Activated B cell treated with CpG ODN at 0.5 μM for 24 hours (primary cell): Measurements from ENCODE around the gene DIS3L2. TPM values are rescaled to one million over a fixed set of nuclear protein-coding genes. Genes with fewer than 3 reads are reported as not detected.

Experiments
- ATAC-seq: fragments of 200-7000 bp; cut with Tn5 transposase; one replicate; pipeline ENCODE4 v1.10.0; 2021; ENCODE audit warnings: low read depth, mild to moderate bottlenecking, moderate library complexity
- CTCF ChIA-PET: fragments of 350-600 bp; sonication (Branson Sonifier 250); formaldehyde crosslinking; loops from one replicate; lab custom pipeline; 2021; ENCODE audit warnings: antibody characterized with exemption; lab: Charles Lee
- POLR2A ChIA-PET: fragments of 350-600 bp; sonication (Branson Sonifier 250); formaldehyde crosslinking; loops from one replicate; lab custom pipeline; 2021; ENCODE audit warnings: antibody characterized with exemption; lab: Charles Lee
- DNase-seq: peaks from one replicate; pipeline ENCODE4 v3.0.0; 2022
- H3K27ac Mint-ChIP-seq: one replicate; pipeline ENCODE4 v1.8.0; 2020; ENCODE audit warnings: mixed read lengths
- H3K27me3 Mint-ChIP-seq: one replicate; pipeline ENCODE4 v1.8.0; 2021; ENCODE audit warnings: mixed read lengths
- H3K36me3 Mint-ChIP-seq: one replicate; pipeline ENCODE4 v1.8.0; 2021; ENCODE audit warnings: low read depth, mixed read lengths
- H3K4me1 Mint-ChIP-seq: one replicate; pipeline ENCODE4 v1.8.0; 2021; ENCODE audit warnings: mixed read lengths
- H3K4me3 Mint-ChIP-seq: one replicate; pipeline ENCODE4 v1.8.0; 2020; ENCODE audit warnings: mild to moderate bottlenecking, mixed read lengths
- H3K9me3 Mint-ChIP-seq: one replicate; pipeline ENCODE4 v1.8.0; 2020; ENCODE audit warnings: mixed read lengths
- intact Hi-C: fragments of 100-400 bp; cut with micrococcal nuclease; formaldehyde crosslinking; loops from one replicate; pipeline ENCODE4 v1.15.1; 2024
- total RNA-seq: library from RNA; stranded (reverse); gene quantifications from 2 replicates; pipeline ENCODE4 v1.2.3, GENCODE V29; 2022
- TF ChIP-seq, protein P1 (sequence below): fragments of 200-600 bp; IDR thresholded peaks from one replicate; pipeline ENCODE4 v1.8.0; 2022; ENCODE audit warnings: antibody characterized with exemption, mild to moderate bottlenecking

The DIS3L2 gene
- total RNA-seq, 1 donor from 2014 or later: 65.9 TPM

DNA sequence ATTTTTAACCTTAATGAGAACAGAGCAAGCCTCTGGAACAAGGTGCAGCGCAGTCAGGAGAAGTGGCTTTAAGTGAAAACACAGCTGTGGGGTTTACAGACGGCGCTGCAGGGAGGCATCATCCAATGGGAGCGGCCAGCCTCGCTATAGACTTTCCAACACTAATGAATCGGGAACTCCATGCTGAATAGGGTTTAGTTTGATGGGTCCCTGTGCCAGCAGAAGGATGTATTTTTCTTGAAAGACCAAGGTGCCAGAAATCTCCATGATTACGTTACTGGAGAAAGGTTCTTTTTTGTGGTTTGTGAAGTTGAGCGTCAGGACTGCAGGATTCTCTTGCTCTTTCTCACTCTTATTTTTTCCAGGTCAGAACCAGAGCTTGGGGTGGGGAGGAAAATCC lies 329.2 kb downstream of the DIS3L2 start:
- Mint-ChIP-seq H3K27me3 (no peaks in the 10 kb centered on the region), H3K36me3 (peaks cover 32% of the 10 kb centered on the region), H3K9me3 (no peaks in the 10 kb centered on the region), H3K4me1 (peaks cover 2% of the 10 kb centered on the region), H3K4me3 (no peak overlapping the region), H3K27ac (no peak overlapping the region)
- ATAC-seq (no peak), DNase-seq (no peak)
- TF ChIP-seq, protein P1, sequence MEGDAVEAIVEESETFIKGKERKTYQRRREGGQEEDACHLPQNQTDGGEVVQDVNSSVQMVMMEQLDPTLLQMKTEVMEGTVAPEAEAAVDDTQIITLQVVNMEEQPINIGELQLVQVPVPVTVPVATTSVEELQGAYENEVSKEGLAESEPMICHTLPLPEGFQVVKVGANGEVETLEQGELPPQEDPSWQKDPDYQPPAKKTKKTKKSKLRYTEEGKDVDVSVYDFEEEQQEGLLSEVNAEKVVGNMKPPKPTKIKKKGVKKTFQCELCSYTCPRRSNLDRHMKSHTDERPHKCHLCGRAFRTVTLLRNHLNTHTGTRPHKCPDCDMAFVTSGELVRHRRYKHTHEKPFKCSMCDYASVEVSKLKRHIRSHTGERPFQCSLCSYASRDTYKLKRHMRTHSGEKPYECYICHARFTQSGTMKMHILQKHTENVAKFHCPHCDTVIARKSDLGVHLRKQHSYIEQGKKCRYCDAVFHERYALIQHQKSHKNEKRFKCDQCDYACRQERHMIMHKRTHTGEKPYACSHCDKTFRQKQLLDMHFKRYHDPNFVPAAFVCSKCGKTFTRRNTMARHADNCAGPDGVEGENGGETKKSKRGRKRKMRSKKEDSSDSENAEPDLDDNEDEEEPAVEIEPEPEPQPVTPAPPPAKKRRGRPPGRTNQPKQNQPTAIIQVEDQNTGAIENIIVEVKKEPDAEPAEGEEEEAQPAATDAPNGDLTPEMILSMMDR: no peak
- POLR2A ChIA-PET: no interaction called here
- intact Hi-C loops: no loop called here
- CTCF ChIA-PET: interaction anchor here (1.4 kb wide), 1 partner anchor 9 kb away, joined by 3 read pairs; no protein-coding TSS in a partner anchor

- DNase-seq: no peak
- Mint-ChIP-seq H3K9me3 (no peaks in the 10 kb centered on the region), H3K36me3 (peaks cover 28% of the 10 kb centered on the region), H3K27me3 (no peaks in the 10 kb centered on the region), H3K27ac (no peak overlapping the region), H3K4me3 (no peak overlapping the region), H3K4me1 (peaks cover 2% of the 10 kb centered on the region)
- ChIA-PET CTCF (interaction anchor here (0.5 to 1.6 kb wide), 3 partner anchors 106 to 385 kb away, joined by 3 to 4 read pairs (median 3); no protein-coding TSS in a partner anchor), POLR2A (no interaction called here)
- TF ChIP-seq, protein P1: no peak
- intact Hi-C loops: no loop called here
- ATAC-seq: no peak
Measured at GRCh38 chr2:232291343-232291742, 329.8 kb downstream of the DIS3L2 start.

DNA sequence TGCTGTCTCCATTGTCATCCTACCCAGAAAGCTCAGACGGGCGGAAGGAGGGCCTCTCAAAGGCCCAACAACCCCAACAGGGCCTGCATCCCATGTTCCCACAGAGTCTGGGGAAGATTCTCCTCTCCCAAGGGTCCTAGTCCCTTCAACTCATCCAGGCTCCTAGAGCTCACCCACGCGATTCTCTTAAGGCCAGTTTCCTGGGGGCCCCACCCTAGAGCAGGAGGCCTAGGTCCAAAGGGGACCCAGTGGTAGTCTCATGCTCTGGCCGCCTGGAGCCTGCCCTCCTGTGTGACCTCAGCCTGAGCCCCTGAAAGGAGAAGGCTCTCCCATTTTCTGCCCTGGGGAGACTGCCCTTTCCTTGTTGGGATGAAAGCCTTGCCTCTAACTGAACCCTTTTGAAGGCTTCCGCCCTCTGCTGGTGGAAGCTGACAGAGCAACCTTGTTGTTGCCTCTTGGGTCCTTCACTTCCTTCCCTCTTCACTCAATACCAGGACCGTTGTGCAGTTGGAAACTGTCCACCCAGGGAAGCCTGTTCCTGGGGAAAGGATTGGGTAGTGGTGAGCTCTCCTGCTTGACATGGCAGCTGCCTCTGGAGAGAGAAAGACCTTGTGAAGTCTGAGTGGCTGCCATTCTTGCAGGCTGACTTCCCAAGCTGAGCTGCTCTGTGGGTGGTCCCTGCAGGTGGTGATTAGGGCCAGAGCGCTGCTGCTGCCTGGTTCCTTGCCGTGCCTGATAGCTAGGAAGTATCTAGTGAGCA lies 331.1 kb downstream of the DIS3L2 start:
- Mint-ChIP-seq H3K27ac (no peak overlapping the region), H3K4me1 (peaks cover 2% of the 10 kb centered on the region)

GRCh38 chr2:232293191-232293590 lies 331.7 kb downstream of the DIS3L2 start:
- ATAC-seq (no peak), DNase-seq (no peak)
- TF ChIP-seq, protein P1: no peak
- Mint-ChIP-seq H3K4me3 (no peak overlapping the region), H3K4me1 (peaks cover 2% of the 10 kb centered on the region), H3K36me3 (peaks cover 27% of the 10 kb centered on the region), H3K27me3 (no peaks in the 10 kb centered on the region), H3K27ac (no peak overlapping the region), H3K9me3 (no peaks in the 10 kb centered on the region)
- intact Hi-C loops: no loop called here
- POLR2A ChIA-PET: no interaction called here
- CTCF ChIA-PET: interaction anchor here (0.8 to 1.4 kb wide), 2 partner anchors 9 to 13 kb away, joined by 4 read pairs; no protein-coding TSS in a partner anchor

More for the DNA sequence above, 331.1 kb downstream of the DIS3L2 start:
- Mint-ChIP-seq H3K9me3 (no peaks in the 10 kb centered on the region), H3K36me3 (peaks cover 28% of the 10 kb centered on the region), H3K4me3 (no peak overlapping the region), H3K27me3 (no peaks in the 10 kb centered on the region)
- ChIA-PET CTCF (interaction anchor here (0.8 to 1.6 kb wide), 5 partner anchors 9 to 386 kb away, joined by 3 to 4 read pairs (median 4); no protein-coding TSS in a partner anchor), POLR2A (no interaction called here)
- ATAC-seq (peak; percentile 50), DNase-seq (peak; percentile 23)
- intact Hi-C loops: loop anchor here (1.0 kb wide), 2 partner anchors 35 to 386 kb away; no protein-coding TSS in a partner anchor
- TF ChIP-seq, protein P1: no peak

GRCh38 chr2:232295971-232296370 lies 334.5 kb downstream of the DIS3L2 start:
- Mint-ChIP-seq H3K4me3 (no peak overlapping the region), H3K27ac (no peak overlapping the region), H3K36me3 (peaks cover 35% of the 10 kb centered on the region), H3K9me3 (no peaks in the 10 kb centered on the region), H3K27me3 (no peaks in the 10 kb centered on the region), H3K4me1 (peaks cover 2% of the 10 kb centered on the region)
- intact Hi-C loops: no loop called here
- TF ChIP-seq, protein P1: no peak
- CTCF ChIA-PET: no interaction called here
- POLR2A ChIA-PET: no interaction called here
- ATAC-seq (no peak), DNase-seq (no peak)
